Ishikawa (cell line): Measurements from ENCODE around the gene MYLK.

Experiments
- CEBPB ChIP-seq: IDR thresholded peaks from 2 replicates; pipeline ENCODE4 v1.6.1; 2012
- CREB1 ChIP-seq: IDR thresholded peaks from 2 replicates; pipeline ENCODE4 v1.6.1; 2012; ENCODE audit warnings: low read depth
- EGR1 ChIP-seq: IDR thresholded peaks from 2 replicates; pipeline ENCODE4 v1.6.1; 2012
- EP300 ChIP-seq: IDR thresholded peaks from 2 replicates; pipeline ENCODE4 v1.6.1; 2012; ENCODE audit warnings: borderline replicate concordance
- FOXM1 ChIP-seq: IDR thresholded peaks from 2 replicates; pipeline ENCODE4 v1.6.1; 2012; ENCODE audit warnings: low read depth, borderline replicate concordance
- RAD21 ChIP-seq: IDR thresholded peaks from 2 replicates; pipeline ENCODE4 v1.6.1; 2012; ENCODE audit warnings: low read depth
- TAF1 ChIP-seq: IDR thresholded peaks from 2 replicates; pipeline ENCODE4 v1.6.1; 2012; ENCODE audit warnings: low read depth, mild to moderate bottlenecking
- TCF12 ChIP-seq: IDR thresholded peaks from 2 replicates; pipeline ENCODE4 v1.6.1; 2012; ENCODE audit warnings: low read depth
- TEAD4 ChIP-seq: IDR thresholded peaks from 2 replicates; pipeline ENCODE4 v1.6.1; 2012
- TF ChIP-seq, protein P1 (sequence below): IDR thresholded peaks from 2 replicates; pipeline ENCODE4 v1.6.1; 2012
- TF ChIP-seq, protein P2 (sequence below): IDR thresholded peaks from 2 replicates; pipeline ENCODE4 v1.6.1; 2012
- TF ChIP-seq, protein P3 (sequence below): IDR thresholded peaks from 2 replicates; pipeline ENCODE4 v1.6.1; 2012; ENCODE audit warnings: low read depth, mild to moderate bottlenecking

DNA sequence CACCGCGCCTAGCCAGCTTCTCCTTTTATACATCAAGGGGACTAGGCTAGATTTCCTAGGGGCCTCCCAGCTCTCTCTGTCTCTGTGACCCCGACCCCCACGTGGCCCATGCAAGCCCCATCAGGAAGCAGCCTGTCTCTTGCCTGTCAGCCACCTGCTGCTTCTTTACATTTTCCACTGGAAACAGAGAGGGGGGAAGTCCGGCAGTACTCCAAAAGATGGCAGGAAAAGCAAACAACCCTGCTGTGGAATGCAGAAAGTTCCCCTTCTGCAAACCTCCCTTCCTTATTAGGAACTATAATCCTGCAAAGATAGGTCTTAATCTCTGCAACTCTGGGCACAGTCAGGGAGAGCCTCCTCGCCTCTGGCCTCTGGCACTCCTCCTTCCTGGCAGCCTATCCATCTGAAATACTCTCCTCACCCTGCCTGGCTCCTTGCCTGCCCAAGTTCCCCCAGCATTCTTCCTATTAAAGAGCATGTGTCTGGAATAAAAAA lies 251.9 kb downstream of the MYLK start:
- TF ChIP-seq, protein P1, sequence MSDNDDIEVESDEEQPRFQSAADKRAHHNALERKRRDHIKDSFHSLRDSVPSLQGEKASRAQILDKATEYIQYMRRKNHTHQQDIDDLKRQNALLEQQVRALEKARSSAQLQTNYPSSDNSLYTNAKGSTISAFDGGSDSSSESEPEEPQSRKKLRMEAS = no peak
- TF ChIP-seq FOXM1 (no peak), RAD21 (no peak), TAF1 (no peak), CREB1 (no peak), EP300 (no peak), TCF12 (no peak), CEBPB (no peak), TEAD4 (no peak), EGR1 (no peak)
- TF ChIP-seq, protein P2, sequence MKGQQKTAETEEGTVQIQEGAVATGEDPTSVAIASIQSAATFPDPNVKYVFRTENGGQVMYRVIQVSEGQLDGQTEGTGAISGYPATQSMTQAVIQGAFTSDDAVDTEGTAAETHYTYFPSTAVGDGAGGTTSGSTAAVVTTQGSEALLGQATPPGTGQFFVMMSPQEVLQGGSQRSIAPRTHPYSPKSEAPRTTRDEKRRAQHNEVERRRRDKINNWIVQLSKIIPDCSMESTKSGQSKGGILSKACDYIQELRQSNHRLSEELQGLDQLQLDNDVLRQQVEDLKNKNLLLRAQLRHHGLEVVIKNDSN = no peak
- TF ChIP-seq, protein P3, sequence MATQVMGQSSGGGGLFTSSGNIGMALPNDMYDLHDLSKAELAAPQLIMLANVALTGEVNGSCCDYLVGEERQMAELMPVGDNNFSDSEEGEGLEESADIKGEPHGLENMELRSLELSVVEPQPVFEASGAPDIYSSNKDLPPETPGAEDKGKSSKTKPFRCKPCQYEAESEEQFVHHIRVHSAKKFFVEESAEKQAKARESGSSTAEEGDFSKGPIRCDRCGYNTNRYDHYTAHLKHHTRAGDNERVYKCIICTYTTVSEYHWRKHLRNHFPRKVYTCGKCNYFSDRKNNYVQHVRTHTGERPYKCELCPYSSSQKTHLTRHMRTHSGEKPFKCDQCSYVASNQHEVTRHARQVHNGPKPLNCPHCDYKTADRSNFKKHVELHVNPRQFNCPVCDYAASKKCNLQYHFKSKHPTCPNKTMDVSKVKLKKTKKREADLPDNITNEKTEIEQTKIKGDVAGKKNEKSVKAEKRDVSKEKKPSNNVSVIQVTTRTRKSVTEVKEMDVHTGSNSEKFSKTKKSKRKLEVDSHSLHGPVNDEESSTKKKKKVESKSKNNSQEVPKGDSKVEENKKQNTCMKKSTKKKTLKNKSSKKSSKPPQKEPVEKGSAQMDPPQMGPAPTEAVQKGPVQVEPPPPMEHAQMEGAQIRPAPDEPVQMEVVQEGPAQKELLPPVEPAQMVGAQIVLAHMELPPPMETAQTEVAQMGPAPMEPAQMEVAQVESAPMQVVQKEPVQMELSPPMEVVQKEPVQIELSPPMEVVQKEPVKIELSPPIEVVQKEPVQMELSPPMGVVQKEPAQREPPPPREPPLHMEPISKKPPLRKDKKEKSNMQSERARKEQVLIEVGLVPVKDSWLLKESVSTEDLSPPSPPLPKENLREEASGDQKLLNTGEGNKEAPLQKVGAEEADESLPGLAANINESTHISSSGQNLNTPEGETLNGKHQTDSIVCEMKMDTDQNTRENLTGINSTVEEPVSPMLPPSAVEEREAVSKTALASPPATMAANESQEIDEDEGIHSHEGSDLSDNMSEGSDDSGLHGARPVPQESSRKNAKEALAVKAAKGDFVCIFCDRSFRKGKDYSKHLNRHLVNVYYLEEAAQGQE = no peak
